Measurements from ENCODE around the gene KIF1A.

KIF1A gene

DNA sequence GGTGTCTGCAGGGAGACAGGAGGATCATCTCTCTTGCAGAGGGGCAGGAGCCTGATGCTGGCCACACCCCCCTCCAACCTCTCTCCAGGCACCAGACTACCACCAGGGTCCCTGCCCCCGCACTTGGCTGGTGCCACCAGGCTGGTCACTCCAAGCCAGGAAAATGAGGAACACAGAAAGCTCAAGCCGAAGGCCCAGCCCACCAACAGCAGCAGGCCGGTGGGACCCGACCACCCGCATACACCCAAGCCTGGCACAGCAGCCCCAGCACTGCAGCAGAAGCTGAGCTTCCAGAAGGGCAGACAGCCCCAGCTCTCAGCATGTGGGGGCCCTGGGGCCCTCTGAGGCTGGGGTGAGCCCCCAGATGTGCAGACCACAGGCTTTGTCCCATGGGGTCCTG lies 52.7 kb downstream of the KIF1A start:
- DNase-seq (ENCODE audit: low spot score): no peak

DNA sequence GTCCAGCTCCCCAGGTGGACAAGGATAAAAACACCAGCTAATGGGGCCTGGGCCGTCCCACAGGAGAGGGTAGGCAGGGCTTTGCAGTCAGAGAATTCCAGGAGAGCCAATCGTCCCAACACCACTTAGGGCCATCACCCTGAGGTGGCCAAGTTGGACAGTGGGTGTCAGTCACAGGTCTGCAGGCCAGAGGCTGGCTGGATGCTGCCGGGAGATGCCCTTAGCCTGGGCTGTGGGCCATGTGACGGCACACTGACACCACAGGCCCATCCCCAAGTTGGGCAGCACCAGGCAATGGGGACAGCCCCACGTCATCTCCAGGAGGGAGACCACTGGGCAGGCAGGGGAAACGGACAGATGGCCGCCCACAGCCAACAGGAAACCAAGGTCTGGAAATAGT lies 53.9 kb downstream of the KIF1A start:
- no peak for DNase-seq (ENCODE audit: low spot score)

GRCh38 chr2:240765007-240765406 lies 55.0 kb downstream of the KIF1A start:
- DNase-seq (ENCODE audit: low spot score): no peak

GRCh38 chr2:240764605-240765004 lies 55.4 kb downstream of the KIF1A start:
- DNase-seq (ENCODE audit: low spot score): no peak

- no peak for DNase-seq (ENCODE audit: low spot score)
These were observed 57.0 kb downstream of the KIF1A start for GRCh38 chr2:240762971-240763370.

- no peak for DNase-seq (ENCODE audit: low spot score)
These were observed 57.8 kb downstream of the KIF1A start for GRCh38 chr2:240762249-240762648.

- DNase-seq (ENCODE audit: low spot score): no peak
These were observed 59.3 kb downstream of the KIF1A start for GRCh38 chr2:240760576-240761246.

DNA sequence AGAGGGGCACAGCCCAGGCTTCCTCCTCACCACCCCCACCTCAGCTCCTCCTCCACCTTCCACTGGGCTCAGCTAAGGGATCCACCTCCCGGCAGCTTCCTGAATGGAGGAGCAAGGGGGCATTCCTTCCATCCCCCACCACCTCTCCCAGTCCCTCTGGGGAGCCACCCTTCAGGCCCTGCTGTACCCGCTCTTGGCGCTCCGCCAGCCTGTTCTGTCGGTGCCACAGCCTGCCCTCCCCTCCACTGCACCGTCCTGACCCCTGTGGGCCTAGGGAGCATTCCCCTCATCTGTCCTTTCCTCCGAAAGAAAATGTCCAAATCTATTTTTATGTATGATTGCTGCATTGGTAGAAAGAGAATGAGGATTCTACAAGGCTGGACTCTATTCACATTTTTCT lies 59.9 kb downstream of the KIF1A start:
- DNase-seq (ENCODE audit: low spot score): no peak

- no peak for DNase-seq (ENCODE audit: low spot score)
These were observed 60.6 kb downstream of the KIF1A start for GRCh38 chr2:240759459-240759858.

GRCh38 chr2:240757086-240757614 lies 62.9 kb downstream of the KIF1A start:
- DNase-seq (ENCODE audit: low spot score): no peak

DNA sequence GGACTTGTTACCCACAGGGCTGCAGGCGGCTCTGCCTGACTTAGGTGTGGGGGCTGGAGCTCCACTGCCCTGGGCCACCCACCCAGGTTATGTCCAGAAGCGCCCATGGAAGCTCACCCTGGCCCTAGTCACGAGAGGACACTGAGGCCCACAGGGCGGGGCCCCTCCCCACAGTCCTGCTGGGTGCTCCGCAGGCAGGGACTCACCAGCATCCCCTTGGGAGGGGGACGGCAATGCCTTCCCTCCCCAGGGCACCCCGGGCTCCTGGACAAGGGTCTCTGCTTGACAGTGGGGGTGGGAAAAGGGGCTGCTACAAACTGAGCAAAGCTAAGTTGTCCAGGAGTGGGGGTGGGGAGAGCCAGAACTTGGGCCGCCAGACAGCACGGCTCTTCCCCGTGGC lies 67.8 kb downstream of the KIF1A start:
- no peak for DNase-seq (ENCODE audit: low spot score)

DNA sequence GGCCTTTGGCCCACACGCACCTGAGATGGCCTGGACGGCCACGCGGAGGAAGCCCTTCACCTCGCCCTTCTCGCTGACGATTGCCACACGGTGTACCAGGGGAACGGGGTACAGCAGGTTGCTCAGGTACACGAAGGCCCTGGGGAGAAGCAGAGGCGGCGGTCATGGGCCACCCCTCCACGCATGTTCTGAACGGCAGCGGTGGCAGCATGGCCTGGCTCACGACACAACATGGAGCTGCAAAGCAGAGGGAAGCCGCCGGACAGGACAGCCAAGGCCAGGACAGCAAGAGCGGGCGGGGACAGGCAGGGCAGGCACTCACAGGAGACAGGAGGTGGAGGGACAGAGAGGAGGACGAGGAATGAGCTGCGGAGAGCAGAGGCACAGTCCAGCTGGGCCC lies 69.6 kb downstream of the KIF1A start:
- DNase-seq (ENCODE audit: low spot score): no peak

- DNase-seq (ENCODE audit: low spot score): no peak
These were observed 70.5 kb downstream of the KIF1A start for GRCh38 chr2:240749516-240749915.

DNA sequence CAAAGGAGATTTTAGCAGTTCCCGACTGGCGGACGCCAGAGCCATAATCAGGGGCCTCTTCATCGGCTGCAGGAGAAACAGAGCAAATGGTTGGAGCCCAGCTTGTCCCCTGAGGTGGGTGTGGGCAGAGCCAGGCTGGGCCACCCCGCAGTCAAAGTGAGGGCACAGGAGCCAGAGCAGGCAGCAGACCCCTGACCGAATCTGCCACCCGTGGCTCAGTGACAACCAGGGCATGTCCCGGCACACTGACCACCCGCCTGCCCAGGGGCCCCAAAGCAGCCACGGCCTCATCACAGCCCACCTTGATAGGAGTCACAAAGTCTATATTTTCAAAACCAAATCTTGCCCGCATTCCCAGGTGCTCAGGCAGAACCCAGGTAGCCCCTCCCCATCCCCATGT lies 72.8 kb downstream of the KIF1A start:
- no peak for DNase-seq (ENCODE audit: low spot score)

DNA sequence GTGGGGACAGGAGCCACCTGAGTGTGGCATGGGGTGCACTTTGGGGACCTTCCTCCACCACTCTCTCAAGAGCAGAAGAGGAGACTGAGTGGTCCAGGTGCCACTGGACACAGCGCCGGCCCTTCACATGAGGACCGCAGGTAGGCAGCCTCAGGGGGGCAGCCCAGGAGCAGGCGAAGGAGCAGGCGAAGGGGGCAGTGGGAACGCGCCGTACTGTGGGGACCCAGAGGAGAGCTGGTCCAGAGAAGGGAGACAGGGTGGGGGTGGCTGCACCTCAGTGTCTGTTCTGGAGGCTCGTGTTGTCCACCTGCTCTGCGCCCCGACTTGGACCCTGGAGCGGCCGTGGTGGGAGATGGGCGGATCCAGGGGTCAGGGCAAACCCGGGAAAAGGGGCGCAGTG lies 73.3 kb downstream of the KIF1A start:
- DNase-seq (ENCODE audit: low spot score): no peak

- DNase-seq (ENCODE audit: low spot score): no peak
These were observed 74.1 kb downstream of the KIF1A start for GRCh38 chr2:240745962-240746361.

- DNase-seq (ENCODE audit: low spot score): no peak
These were observed 74.6 kb downstream of the KIF1A start for GRCh38 chr2:240745456-240745855.

DNA sequence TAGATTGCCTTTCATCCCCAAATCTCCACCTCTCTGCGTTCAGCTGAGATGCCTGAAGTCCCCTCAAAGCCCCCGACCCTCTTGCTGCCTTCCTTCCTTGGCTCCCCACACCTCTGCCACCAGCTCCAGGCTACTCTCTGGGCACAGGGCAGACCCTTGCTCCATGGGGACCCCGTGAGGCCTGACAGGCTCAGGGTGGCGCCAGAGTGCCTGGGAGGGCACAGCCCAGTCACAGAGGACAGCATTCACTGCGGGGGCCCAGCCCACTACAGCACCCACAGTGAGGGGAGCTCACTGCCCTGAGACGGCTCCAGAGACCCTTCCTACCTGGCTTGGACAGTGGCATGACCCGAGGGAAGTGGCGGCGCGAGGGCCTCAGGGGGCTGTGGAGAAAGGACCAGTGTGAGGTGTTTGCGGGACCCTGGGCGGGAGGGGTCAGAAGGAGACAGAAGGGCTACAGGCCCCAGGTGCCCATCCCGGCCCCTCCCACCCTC lies 77.4 kb downstream of the KIF1A start:
- DNase-seq (ENCODE audit: low spot score): no peak

DNA sequence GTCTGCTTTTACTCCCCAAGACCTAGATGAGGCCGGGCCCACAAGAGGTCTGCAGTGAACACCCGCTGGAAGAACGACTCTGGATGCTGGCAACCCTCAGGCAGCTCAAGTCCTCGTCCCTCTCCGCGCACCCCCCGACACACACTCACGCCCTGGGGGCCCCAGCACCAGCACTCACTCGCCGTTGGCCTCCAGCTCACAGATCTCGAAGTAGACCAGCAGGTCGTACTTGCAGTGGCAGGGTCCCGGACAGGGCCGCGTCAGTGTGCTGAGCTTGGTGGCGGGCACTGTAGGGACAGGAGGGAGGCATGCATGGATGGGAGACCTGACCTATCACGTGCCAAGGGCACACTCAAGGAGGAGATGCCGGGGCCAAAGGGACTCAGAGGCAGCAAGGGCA lies 78.9 kb downstream of the KIF1A start:
- DNase-seq (ENCODE audit: low spot score): no peak

DNA sequence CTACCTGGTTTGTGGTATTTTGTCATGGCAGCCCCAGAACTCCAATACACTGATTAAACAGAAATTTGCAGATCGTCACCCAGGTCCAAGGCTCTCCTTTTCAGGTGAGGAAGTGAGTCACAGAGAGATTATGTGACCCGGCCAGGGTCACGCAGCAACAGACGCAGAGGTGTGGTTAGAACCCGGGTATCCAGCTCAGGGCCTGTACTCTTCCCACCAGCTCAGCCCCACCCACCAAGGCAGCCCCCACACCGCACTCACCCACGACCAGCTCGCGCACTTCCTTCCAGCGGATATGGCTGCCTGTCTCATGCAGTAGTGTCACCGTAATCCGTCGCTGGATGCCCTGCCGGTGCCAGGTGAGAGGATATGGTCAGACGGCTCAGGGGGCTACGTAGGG lies 80.2 kb downstream of the KIF1A start:
- no peak for DNase-seq (ENCODE audit: low spot score)

DNA sequence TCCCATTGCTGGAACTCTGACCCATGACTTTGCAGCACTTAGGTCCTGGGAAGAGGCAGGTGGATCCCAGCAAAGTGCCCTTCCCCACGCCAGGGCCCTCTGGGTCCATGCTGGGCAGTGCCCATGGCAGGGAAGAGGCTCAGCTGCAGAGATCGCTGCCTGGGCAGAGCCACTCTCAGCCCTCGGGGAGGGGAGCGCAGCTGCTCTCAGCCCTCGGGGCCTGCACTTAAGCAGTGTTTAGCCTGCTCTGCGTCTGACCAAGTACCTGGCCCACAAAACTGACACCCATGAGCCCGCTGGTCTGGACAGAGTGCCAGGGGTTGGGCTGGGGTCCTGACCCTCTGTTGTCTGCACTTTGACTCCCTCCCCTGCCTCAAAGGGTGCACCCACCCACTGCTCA lies 82.1 kb downstream of the KIF1A start:
- no peak for DNase-seq (ENCODE audit: low spot score)

- no peak for DNase-seq (ENCODE audit: low spot score)
These were observed 82.5 kb downstream of the KIF1A start for GRCh38 chr2:240737512-240737911.

DNA sequence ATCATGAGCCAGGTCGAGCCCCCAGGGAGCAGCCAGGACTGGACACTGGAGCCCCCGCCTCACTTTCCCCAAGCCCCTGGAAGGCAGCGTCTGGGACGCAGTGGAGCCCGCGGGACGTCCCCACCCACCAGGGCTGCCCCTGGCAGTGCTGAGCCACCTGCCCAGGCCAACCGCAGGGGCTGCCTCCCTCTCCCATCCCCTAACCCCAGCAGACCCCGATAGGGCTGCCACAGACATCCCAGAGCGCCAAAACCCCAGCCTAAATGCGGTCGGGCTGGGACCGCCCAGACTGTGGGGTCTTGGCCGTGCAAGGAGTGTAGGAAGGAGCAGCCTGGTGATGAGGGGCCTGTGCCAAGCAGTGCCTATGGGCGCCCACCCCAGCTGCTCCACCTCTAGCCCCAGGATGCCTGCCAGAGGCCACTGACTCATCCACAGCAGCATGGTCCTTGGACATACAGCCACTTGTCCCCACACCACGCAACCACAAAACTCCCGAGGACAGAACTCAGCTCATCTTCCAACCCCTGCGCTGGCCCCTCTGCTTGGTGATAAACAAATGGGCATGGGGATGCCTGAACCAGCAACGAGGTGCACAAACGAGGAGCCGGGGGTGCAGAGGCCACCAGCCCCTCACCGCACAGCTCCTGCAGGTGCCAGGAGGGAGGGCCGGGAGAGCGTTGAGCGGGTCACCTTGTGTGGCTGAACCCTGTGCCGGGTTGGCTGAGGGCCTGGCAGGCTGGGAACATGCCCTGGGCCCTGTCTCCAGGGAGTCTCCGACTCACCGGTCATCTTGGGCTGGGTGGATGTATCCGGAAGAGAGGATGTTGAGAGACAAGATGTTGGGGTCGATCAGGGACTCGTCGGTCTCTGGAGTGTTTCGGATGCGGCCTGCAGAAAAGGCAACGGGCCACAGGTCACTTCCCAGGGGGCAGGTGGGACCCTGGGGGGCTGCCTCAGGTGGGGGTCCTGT lies 83.5 kb downstream of the KIF1A start:
- no peak for DNase-seq (ENCODE audit: low spot score)
